Lower leg skin (tissue), 4 donors: ENCODE results near the gene DBR1. TPM values are rescaled to one million over a fixed set of nuclear protein-coding genes. Genes with fewer than 3 reads are reported as not detected.

ENCODE experiments used
- DNase-seq, 2 donors: peaks; one replicate each; pipeline ENCODE4 v3.0.0-alpha.2; 2019; ENCODE audit warnings: low spot score in 2 of 2
- H3K4me3 ChIP-seq: fragments of 200-600 bp; sonication (generic); 2 replicates; pipeline ENCODE4 v1.5.1; 2017; ENCODE audit warnings: mild to moderate bottlenecking, low read depth; ENCODE audit not compliant: poor library complexity, severe bottlenecking
- CTCF ChIP-seq, 3 donors: fragments of 450-650 bp; IDR thresholded peaks; one replicate each; pipeline ENCODE4 v1.5.1; 2016; ENCODE audit warnings: antibody characterized with exemption in 3 of 3, mild to moderate bottlenecking in 3 of 3, moderate library complexity in 2 of 3
- POLR2A ChIP-seq, 2 donors: fragments of 450-650 bp; IDR thresholded peaks; one replicate each; pipeline ENCODE4 v1.6.1; 2016 to 2017; ENCODE audit warnings: antibody characterized with exemption in 2 of 2, mild to moderate bottlenecking in 1 of 2, moderate library complexity in 1 of 2
- WGBS, 2 donors: methylation state at CpG; one replicate each; pipeline ENCODE4 v1.1.5; 2018; 5-methylcytosine and 5-hydroxymethylcytosine counted together
- intact Hi-C: fragments of 100-400 bp; cut with DNase I; formaldehyde crosslinking; loops from one replicate; pipeline ENCODE4 v1.15.0; 2023; ENCODE audit warnings: low total_unique reads
- total RNA-seq, 4 donors: library from RNA; depleted of rRNA; stranded (reverse); fragments of >200 nt; gene quantifications; one replicate each; pipeline ENCODE4 v1.1.0, GENCODE V29; 2016

DBR1 gene
- total RNA-seq, 4 donors from 2014 or later = 9.1 to 13.9 (median 11.9) TPM

- H3K4me3 ChIP-seq = no peak overlapping the region
- intact Hi-C loops = no loop called here
- no peak for DNase-seq
- TF ChIP-seq POLR2A (IDR thresholded peaks at IDR 0.05) (no peak), CTCF (IDR thresholded peaks at IDR 0.05) (no peak)
- 40 to 53% methylated on average over 5 of the region's 5 CpGs for WGBS, 2 donors
These were observed 49.0 kb downstream of the DBR1 start for GRCh38 chr3:138125548-138126221.

- WGBS, 2 donors = 76 to 78% methylated on average over 10 of the region's 10 CpGs
- no peak overlapping the region for H3K4me3 ChIP-seq
- no peak for TF ChIP-seq CTCF (IDR thresholded peaks at IDR 0.05)
- no peak for TF ChIP-seq POLR2A (IDR thresholded peaks at IDR 0.05)
- DNase-seq = no peak
- intact Hi-C loops = loop anchor here (5.0 kb wide), 1 partner anchor 58 kb away; no protein-coding TSS in a partner anchor
These were observed 49.9 kb downstream of the DBR1 start for GRCh38 chr3:138124706-138125355.

GRCh38 chr3:138124188-138124587 lies 50.5 kb downstream of the DBR1 start:
- 91 to 94% methylated on average over 6 of the region's 6 CpGs for WGBS, 2 donors
- TF ChIP-seq CTCF (IDR thresholded peaks at IDR 0.05) (no peak), POLR2A (IDR thresholded peaks at IDR 0.05) (no peak)
- intact Hi-C loops = loop anchor here (5.0 kb wide), 1 partner anchor 57 kb away; no protein-coding TSS in a partner anchor
- H3K4me3 ChIP-seq = no peak overlapping the region
- peak in 1 of 2 donors; percentile 13 for DNase-seq

GRCh38 chr3:138119423-138119766 lies 55.3 kb downstream of the DBR1 start:
- intact Hi-C loops = no loop called here
- no peak for DNase-seq
- H3K4me3 ChIP-seq = no peak overlapping the region
- 58 to 66% methylated on average over 4 of the region's 4 CpGs for WGBS, 2 donors
- TF ChIP-seq CTCF (IDR thresholded peaks at IDR 0.05) (no peak), POLR2A (IDR thresholded peaks at IDR 0.05) (no peak)

- WGBS, 2 donors = 19 to 27% methylated on average over 8 of the region's 8 CpGs
- H3K4me3 ChIP-seq = no peak overlapping the region
- no peak for TF ChIP-seq POLR2A (IDR thresholded peaks at IDR 0.05)
- TF ChIP-seq CTCF (IDR thresholded peaks at IDR 0.05) = no peak
- intact Hi-C loops = no loop called here
- peak; percentile 79 to 94 for DNase-seq
These were observed 55.9 kb downstream of the DBR1 start for GRCh38 chr3:138118612-138119422.
